HG03342 (cell line): Measurements from ENCODE around the gene CHI3L2.

ENCODE experiments used
- ATAC-seq: cut with Tn5 transposase; IDR thresholded peaks from one replicate; pipeline ENCODE4 v1.9.1; 2021; ENCODE audit warnings: mild to moderate bottlenecking, moderate library complexity; ENCODE audit not compliant: unreplicated experiment

CHI3L2 gene

DNA sequence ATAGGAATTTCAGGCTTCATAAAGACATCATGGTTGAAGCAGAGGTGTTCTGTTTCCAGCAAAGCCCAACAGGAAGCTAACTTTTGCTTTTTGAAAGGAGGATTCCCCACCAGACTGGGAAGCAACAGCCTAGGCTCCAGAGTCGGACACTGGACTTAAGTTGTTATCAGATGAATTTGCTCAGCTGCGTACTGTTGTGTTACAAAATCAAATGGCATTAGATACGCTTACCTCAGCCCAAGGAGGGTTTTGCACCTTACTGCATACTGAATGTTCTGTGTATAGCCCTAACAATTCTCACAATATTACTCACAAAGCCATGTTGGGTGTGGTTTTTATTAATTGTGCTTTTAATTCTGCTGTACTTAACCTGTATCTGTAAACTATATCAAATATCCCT lies 62.6 kb downstream of the CHI3L2 start:
- no peak for ATAC-seq

DNA sequence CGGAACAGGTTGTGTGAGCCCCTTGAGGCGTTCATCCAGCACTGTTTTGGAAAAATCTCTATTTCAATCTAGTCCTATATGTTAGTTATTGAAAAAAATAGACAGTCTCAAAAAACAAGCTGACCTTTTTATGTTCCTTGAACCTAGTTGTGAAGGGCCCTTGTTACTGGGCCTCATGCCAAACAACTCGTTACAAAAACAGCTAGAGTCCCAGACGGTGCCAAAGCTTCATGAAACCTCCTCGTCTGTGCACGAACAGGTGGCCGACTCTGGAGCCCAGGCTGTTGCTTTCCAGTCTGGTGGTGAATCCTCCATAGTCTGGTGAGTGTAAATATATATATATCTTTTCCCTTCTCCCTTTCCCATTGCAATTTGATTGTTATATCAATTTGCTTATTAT lies 63.1 kb downstream of the CHI3L2 start, which contains the start of gene CHIA:
CHIA (plus strand) TSS at position 222 of the 400 bp plus-strand sequence. CDS start 19,617 bp downstream, outside the sequence.
- no peak for ATAC-seq
